ENCODE results near the gene MTA1.

MTA1 gene

GRCh38 chr14:105490267-105490571, 70.6 kb downstream of the MTA1 start:
- no peak for DNase-seq

GRCh38 chr14:105490572-105491365, 71.1 kb downstream of the MTA1 start, which contains the start of gene TEDC1:
Gene TEDC1 (plus strand): TSS chr14:105491246. CDS start chr14:105491376, 130 bp downstream.
- DNase-seq, result peak; percentile 98

DNA sequence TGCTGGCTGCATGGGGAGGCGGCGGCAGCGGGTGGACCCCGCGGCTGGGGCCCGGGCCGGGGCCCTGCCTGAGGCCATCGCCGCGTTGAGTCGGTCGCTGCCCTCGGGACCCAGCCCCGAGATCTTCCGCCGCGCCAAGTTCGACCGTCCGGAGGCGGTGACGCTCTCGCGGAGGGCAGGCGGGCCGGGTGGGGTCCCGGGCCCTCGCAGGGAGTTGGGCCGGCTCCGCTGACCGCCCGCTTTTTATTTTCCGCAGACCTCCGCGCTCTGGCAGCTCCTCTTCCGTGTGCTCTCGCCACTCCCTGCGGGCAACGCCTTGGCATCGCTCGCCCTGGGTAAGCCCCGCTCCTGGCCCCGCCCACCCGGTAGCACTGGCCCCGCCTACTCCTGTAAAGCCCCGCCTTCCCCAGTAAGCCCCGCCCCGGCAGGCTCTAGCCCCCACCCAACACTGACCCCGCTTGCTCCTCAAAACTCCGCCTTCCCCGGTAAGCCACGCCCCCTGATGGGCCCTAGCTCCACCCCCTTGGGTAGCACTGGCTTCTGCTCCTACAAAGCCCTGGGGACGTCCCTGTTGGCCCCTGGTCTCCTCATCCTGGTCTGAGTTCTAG, 71.8 kb downstream of the MTA1 start:
- DNase-seq, result peak; percentile 88 to 94

DNA sequence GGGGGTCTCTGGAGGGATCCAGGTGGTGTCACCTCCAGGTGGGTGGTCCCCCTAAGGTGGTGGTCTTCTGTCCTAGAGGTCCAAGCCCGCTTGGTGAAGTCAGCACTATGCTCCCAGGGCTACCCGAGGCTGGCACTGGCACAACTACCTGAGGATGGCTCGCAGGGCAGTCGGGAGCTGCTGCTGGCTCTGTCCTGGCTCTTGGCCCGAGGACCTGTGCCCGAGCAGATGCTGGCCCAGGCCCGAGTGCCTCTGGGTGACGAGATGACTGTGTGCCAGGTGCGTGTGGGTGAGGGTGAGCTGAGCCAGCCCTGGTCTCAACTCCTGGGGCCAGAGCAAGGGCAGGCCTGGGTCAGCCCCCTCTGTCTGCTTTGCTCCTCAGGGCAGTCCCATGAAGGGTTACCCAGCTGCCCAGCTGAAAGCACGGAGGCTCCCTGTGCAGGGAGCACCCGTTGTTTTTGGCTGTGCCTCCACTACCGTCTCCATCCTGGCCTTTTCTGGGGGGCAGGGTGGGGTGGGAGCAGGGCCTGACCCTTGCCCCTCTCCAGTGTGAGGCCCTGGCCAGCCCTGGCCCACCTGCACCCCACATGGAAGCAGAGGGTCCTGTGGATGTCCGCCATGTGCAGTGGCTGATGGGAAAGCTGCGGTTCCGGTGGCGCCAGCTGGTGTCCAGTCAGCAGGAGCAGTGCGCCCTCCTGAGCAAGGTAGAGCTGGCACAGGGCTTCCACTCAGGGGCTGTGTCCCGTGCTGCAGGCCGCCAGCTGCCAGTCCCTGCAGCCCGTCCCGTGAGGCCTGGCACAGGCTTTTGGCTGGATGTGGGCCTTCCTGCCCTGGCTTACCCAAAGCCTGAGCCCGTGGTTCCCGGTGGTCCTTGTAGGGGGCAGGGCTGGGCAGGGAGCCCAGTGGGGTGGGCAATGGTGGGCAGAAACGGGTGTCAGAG, 72.7 kb downstream of the MTA1 start:
- DNase-seq, result no peak

GRCh38 chr14:105492971-105493871, 73.6 kb downstream of the MTA1 start:
- no peak for DNase-seq

DNA sequence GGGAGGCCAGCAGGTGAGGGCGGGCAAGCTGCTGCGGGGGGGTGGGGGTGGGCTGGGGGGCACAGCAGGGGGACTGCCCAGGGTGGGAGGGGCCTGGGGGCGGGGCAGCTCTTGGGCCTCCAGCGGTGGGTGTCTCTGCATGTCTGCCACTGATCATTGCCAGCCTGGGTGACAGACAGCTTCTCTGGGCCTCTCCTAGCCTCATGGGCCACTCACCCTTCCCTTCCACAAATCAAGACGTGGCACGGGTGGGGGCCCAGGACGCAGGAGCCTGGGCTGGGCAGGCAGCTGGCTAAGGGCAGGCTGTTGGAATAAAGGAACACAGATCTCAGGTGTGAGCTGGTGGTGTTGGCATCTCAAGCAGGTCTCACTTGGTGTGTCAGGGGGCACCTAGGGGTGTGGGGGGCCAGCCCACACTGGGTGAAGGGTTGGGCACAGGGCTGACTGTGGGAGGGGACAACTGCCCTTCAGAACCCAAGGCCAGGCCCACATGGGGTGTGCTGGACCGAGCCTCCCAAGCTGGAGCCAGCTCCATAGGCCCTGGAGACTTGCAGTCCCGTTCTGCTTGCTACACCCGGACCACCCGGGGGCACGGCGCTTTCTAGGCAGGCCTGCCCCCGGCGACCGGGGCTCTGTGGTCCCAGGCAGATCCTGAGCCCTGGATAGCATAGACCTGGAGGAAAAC, 74.4 kb downstream of the MTA1 start:
- DNase-seq, result no peak

DNA sequence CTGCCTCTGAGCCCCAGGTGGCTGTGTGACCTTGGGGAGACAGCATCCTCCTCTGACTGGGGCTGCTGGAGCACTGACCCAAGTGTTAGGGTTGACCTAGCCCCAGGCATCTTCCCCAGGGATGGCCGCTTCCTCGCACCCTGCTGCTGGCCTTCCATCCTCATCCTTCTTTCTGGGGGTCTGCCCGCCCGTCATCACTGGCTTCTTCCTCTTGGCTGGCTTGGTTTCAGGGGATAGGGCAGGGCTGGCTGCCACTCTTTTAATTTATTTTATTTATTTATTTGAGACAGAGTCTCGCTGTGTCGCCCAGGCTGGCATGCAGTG, 74.9 kb downstream of the MTA1 start:
- no peak for DNase-seq

GRCh38 chr14:105495101-105495989, 75.7 kb downstream of the MTA1 start:
- no peak for DNase-seq

DNA sequence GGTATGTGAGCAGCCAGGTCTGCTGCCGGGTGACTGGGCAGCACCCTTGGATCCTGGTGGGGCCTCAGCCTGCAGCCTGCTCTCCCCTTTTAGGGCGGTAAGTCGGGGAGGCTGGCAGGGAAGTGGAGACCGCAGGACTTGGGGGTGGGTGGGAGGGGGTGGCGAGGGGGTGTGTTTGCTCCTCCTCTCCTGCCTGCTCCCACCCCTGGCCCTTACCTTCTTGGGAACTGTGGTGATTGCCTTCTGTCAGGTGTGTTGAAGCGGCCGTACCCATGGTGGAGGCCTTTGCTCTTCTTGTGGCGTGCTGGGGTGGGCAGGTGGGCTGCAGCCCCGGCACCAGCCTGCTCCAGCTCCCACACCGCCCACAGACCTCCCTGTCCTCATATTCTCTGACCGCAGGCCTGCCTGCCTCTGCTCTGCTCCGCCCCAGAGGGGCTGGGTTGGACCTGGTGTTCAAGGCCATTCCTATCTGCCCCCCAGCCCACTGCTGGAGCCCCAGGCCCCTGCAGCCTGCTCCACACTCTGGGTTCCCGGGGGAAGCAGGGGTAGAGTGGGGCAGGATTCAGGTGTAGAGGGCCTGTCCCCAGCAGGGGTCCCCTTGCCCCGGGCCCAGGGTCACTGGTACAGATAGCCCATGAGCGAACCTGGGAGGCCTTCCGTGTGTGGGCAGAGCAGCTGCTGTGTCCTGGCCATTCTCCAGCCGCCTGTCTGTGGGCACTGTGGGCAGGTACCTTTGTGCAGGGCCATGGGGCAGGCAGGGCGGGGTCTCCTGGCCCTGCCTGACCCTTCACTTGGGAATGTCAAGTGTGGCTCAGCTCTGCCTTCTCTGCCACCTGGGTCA, 76.6 kb downstream of the MTA1 start:
- no peak for DNase-seq

DNA sequence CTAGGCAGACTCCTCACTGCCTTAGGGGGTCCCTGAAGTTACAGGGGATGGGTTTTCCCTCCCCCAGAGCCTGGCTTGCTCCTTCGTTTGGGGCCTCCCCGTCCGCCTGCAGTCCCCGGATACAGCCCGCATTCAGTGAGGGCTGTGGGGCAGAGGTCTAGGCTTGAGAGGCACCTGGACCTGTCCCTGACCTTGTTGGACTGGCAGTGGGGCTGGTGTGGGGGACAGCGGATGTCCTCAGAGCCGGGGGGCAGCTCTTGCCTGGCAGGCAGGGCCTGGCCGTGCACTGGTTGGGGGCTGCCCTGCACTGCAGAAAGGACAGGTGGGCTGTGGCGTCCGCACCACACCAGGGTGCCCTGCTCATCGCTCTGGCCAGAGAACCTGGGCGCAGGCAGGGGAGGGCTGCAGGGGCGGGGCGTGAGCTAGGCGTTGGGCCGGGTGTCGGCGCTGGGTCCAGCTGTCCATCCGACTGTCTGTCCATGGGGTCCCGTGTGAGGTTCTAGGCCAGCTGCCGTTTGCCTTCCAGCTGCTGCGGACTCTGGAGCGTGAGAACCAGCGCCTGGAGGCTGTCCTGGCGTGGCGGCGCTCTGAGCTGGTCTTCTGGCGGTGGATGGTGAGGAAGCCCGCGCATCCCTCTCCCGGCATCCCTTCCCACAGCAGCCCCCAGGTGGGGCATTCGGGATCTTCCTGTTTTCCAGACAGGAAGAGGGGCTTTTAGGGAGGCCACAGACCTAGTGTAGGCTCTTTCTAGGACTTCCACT, 77.4 kb downstream of the MTA1 start:
- DNase-seq, result no peak

- DNase-seq, result no peak
Measured at GRCh38 chr14:105497671-105498429, 78.2 kb downstream of the MTA1 start.

DNA sequence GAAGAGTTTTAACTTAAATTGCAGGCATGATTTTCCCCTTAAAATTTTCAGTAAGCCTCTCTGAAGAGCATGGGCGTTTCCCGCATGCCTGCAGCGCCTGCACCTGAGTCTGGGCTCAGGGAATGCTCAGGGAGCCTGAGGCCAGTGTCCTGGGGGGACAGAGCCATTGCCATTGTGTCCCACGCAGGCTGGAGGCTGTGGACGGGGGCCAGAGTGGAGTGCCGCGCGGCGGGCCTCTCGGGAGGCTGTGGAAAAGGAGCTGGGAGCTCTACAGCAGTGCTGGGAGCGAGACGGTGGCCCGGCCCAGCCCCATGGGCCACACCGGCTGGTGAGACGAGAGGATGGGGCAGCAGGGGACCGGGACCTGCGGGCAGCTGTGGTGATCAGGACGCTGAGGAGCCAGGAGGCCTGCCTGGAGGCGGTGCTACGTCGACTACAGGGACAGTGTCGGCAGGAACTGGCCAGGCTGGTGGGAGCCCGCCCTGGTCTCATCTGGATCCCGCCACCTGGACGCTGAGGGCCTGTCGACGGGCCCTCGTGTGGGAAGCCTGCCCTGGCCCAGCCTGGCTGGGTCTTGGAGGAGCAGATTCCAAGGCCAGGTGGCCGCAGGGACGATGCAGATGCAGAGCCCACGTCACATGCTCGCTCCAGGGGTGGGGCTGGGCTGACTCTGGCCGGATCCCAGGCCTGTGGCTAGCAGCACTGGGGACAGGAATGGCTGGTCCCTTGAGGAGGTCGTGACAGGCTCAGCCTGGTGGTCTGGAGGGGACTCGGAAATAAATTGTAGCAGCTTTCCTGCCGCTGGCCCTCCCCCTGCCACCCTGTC, 79.0 kb downstream of the MTA1 start:
- no peak for DNase-seq

DNA sequence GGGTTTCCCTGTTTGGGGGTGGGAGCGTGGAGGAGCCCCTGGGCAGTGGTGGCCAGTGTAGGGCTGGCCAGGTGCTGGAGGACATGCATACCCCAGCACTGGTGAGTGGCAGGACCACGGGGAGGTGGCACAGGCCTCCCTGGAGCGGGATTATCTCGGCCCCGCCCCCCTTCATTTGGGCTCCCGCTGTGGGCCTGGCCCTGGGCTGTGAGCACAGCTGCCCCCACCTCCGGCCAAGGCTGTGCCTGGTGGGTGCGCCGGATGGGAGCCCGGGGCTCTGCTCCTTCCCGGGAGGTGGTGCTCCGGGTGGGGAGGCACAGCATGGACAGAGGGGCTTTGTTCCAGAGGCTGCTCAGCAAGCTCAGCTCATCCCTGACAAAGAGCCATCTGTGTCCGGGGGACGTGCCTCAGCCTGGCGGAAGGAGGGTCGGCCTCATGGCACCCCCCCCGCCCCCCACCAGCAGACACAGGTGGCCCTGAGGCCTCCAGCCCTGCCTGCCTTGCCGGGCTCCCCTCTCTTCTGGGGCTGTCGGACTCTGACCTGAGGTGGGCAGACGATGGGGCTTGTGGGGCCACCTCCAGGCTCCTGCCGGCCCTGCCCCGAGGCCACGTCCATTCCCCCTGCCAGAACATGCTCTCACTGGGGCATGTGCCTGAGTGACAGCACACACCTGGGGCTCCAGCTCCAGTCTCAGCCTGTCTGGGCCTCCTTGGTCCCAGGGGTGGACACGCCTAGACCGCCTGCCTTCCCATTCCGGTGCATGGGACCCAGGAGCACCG, 79.8 kb downstream of the MTA1 start:
- DNase-seq, result no peak

DNA sequence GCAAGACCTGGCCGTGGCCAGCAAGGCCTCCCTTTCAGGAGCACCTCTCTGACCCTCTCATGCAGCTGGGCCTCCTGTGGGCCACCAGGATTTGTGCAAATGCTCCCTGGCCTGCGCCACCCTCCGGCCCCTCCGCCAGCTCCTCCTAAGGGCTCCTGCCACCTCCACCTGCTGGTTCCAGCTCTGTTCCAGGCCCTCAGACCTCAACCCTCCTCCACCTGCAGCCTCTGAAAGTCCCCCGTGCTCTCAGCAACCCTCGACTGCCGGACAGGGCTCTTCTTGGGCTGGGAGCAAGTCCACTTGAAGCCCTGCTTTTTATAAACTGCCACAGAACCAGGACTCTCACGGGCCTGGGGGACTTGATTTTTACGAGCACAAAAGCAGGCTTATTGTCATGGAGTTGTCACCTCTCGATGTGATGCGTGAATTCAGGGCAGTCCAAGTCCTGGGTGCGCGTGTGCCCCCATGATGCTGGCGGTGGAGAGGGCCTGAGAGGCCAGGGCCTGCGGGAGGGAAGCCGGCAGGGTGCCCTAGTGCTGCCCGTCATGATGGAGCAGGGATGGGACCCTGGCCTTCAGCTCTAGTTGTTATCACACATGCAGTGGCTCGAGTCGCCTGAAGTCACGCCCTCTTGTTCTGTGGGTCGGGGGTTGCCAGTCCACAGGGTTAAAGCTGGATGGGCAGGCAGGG, 80.6 kb downstream of the MTA1 start:
- no peak for DNase-seq

- DNase-seq, result no peak
Measured at GRCh38 chr14:105500726-105501101, 81.1 kb downstream of the MTA1 start.
